IPS-20b (cell line): ENCODE measurements around the gene ANXA10.
"Not testable (repeated sequence)": the region's sequence is repeated elsewhere in the genome, so short reads cannot be mapped to it uniquely, and the experiment has no call there.

Experiments used
- H3K27ac ChIP-seq: one replicate; pipeline ENCODE4 v1.5.1; 2013; ENCODE audit warnings: low read length
- H3K27me3 ChIP-seq: 2 replicates; pipeline ENCODE4 v1.6.1; 2013; ENCODE audit warnings: mild to moderate bottlenecking, low read length, inconsistent platforms; ENCODE audit not compliant: insufficient read depth
- H3K36me3 ChIP-seq: 2 replicates; pipeline ENCODE4 v1.6.1; 2013; ENCODE audit warnings: low read depth, mild to moderate bottlenecking, inconsistent platforms, low read length, moderate library complexity; ENCODE audit not compliant: insufficient read depth
- H3K4me1 ChIP-seq: 2 replicates; pipeline ENCODE4 v1.6.1; 2013; ENCODE audit warnings: mild to moderate bottlenecking, control low read depth, inconsistent platforms, low read length, moderate library complexity; ENCODE audit not compliant: insufficient read depth
- H3K4me3 ChIP-seq: 2 replicates; pipeline ENCODE4 v1.5.1; 2013; ENCODE audit warnings: mild to moderate bottlenecking, low read length, inconsistent platforms
- H3K9ac ChIP-seq: 2 replicates; pipeline ENCODE4 v1.6.1; 2013; ENCODE audit warnings: low read depth, mild to moderate bottlenecking, inconsistent platforms, low read length, moderate library complexity
- H3K9me3 ChIP-seq: 2 replicates; pipeline ENCODE4 v1.6.1; 2013; ENCODE audit warnings: mild to moderate bottlenecking, low read depth, low read length, inconsistent platforms; ENCODE audit not compliant: insufficient read depth

Gene ANXA10

GRCh38 chr4:168208957-168209614 lies 116.7 kb downstream of the ANXA10 start:
- H3K9ac ChIP-seq, result no peak overlapping the region
- H3K4me3 ChIP-seq, result no peak overlapping the region
- no peak overlapping the region for H3K27ac ChIP-seq
- H3K36me3 ChIP-seq, result no peaks in the 10 kb centered on the region
- H3K9me3 ChIP-seq, result peaks cover 12% of the 10 kb centered on the region
- no peaks in the 10 kb centered on the region for H3K4me1 ChIP-seq
- H3K27me3 ChIP-seq, result no peaks in the 10 kb centered on the region

- Histone ChIP-seq H3K9ac (no peak overlapping the region), H3K4me1 (no peaks in the 10 kb centered on the region), H3K27me3 (no peaks in the 10 kb centered on the region), H3K4me3 (no peak overlapping the region), H3K27ac (no peak overlapping the region), H3K9me3 (no peaks in the 10 kb centered on the region), H3K36me3 (no peaks in the 10 kb centered on the region)
These were observed 120.3 kb downstream of the ANXA10 start for GRCh38 chr4:168212656-168213055.

- H3K27ac ChIP-seq, H3K4me1 ChIP-seq, H3K9me3 ChIP-seq, H3K27me3 ChIP-seq, H3K9ac ChIP-seq, H3K4me3 ChIP-seq, H3K36me3 ChIP-seq: not testable (repeated sequence)
These were observed 121.2 kb downstream of the ANXA10 start for GRCh38 chr4:168213511-168213910.

GRCh38 chr4:168218645-168219044 lies 126.3 kb downstream of the ANXA10 start:
- Histone ChIP-seq H3K9ac (no peak overlapping the region), H3K9me3 (no peaks in the 10 kb centered on the region), H3K4me1 (no peaks in the 10 kb centered on the region), H3K27me3 (no peaks in the 10 kb centered on the region), H3K36me3 (no peaks in the 10 kb centered on the region), H3K27ac (no peak overlapping the region), H3K4me3 (no peak overlapping the region)

- H3K27me3 ChIP-seq, result no peaks in the 10 kb centered on the region
These were observed 128.6 kb downstream of the ANXA10 start for GRCh38 chr4:168220893-168221292.

GRCh38 chr4:168221301-168221700 lies 129.0 kb downstream of the ANXA10 start:
- no peak overlapping the region for H3K27ac ChIP-seq

More at GRCh38 chr4:168220893-168221292, 128.6 kb downstream of the ANXA10 start:
- H3K4me3 ChIP-seq, result no peak overlapping the region
- no peaks in the 10 kb centered on the region for H3K9me3 ChIP-seq
- H3K36me3 ChIP-seq, result no peaks in the 10 kb centered on the region
- no peak overlapping the region for H3K9ac ChIP-seq
- H3K27ac ChIP-seq, result no peak overlapping the region
- H3K4me1 ChIP-seq, result no peaks in the 10 kb centered on the region

More at GRCh38 chr4:168221301-168221700, 129.0 kb downstream of the ANXA10 start:
- Histone ChIP-seq H3K4me3 (no peak overlapping the region), H3K4me1 (no peaks in the 10 kb centered on the region), H3K27me3 (no peaks in the 10 kb centered on the region), H3K9ac (no peak overlapping the region), H3K36me3 (no peaks in the 10 kb centered on the region), H3K9me3 (no peaks in the 10 kb centered on the region)
